Stimulated activated memory B cell treated with anti-CD40 and anti-IgM and Interleukin-4, amounts not matched to agents 10 μg/mL and 1 μg/mL and 100 μg/mL, for 72 hours (primary cell): ENCODE results near the gene CPTP.

Source experiments
- ATAC-seq: fragments of 150-1000 bp; cut with Tn5 transposase; 2 replicates; pipeline ENCODE4 v1.10.0; 2021
- H3K27ac Mint-ChIP-seq: one replicate; pipeline ENCODE4 v1.8.0; 2022; ENCODE audit warnings: mild to moderate bottlenecking, mixed read lengths
- H3K27me3 Mint-ChIP-seq: one replicate; pipeline ENCODE4 v1.8.0; 2022; ENCODE audit warnings: mixed read lengths
- H3K36me3 Mint-ChIP-seq: one replicate; pipeline ENCODE4 v1.8.0; 2022; ENCODE audit warnings: mixed read lengths
- H3K4me1 Mint-ChIP-seq: one replicate; pipeline ENCODE4 v1.8.0; 2022; ENCODE audit warnings: mixed read lengths
- H3K4me3 Mint-ChIP-seq: one replicate; pipeline ENCODE4 v1.8.0; 2022; ENCODE audit warnings: mild to moderate bottlenecking, moderate library complexity, mixed read lengths
- H3K9me3 Mint-ChIP-seq: one replicate; pipeline ENCODE4 v1.8.0; 2022; ENCODE audit warnings: mixed read lengths

The CPTP gene

DNA sequence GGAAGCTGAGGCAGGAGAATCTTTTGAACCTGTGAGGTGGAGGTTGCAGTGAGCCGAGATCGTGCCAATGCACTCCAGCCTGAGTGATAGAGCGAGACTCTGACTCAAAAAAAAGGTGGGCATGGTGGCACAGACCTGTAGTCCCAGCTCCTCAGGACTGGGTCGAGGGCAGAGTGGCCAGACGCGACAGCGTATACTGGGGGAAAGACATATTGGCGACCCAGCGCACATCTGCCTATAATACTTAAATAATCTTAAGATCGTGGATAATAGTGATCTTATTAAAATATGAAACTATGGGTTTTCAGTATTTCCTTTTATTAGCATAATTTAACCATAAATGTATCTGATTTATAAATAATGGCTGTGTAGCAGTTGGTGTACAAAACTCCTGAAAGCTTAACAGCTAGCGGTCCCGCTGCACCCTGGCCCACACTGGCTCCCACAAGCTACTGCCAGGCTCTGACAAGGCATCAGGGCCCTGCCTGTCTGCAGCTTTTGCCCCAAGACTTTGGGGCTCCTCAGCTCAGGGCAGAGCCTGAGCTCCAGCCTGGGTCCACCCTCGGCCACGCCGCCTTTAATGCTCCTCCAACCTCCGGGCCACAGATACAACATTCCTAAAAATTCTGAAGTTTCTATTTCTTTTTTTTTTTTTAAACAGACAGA is 53.1 kb downstream of the CPTP start:
- Mint-ChIP-seq H3K4me3 (no peak overlapping the region), H3K36me3 (peaks cover 17% of the 10 kb centered on the region), H3K9me3 (no peaks in the 10 kb centered on the region), H3K27ac (no peak overlapping the region), H3K27me3 (no peaks in the 10 kb centered on the region), H3K4me1 (peaks cover 33% of the 10 kb centered on the region)
- no peak for ATAC-seq
